ENCODE data around the gene KIAA1217. TPM values are rescaled to one million over a fixed set of nuclear protein-coding genes. Genes with fewer than 3 reads are reported as not detected.

KIAA1217 gene
- total RNA-seq, 1 experiment from 2014 or later = 7.8 TPM

- H3K4me3 ChIP-seq (replicated peaks in 1 of 2; ENCODE audit: low read depth in 1 of 2, low read length in 2 of 2) = no peak overlapping the region
- ATAC-seq = no peak
- ChIA-PET CTCF (no interaction called here), POLR2A (no interaction called here), RAD21 (ENCODE audit: low non-redundant PET in 1 of 2, low total read pairs in 2 of 2, uncharacterized antibody in 2 of 2, unreplicated experiment in 2 of 2) (no interaction called here)
- TF ChIP-seq POLR2A (IDR thresholded peaks at IDR 0.05; ENCODE audit: borderline replicate concordance, extremely low read depth, insufficient read depth, insufficient read length) (no peak), CBX3 (IDR thresholded peaks at IDR 0.05; ENCODE audit: low read depth) (no peak), FOSL1 (IDR thresholded peaks at IDR 0.05; ENCODE audit: low read depth) (no peak), CEBPB (IDR thresholded peaks at IDR 0.05; ENCODE audit: low read depth) (no peak), POLR2AphosphoS5 (IDR thresholded peaks at IDR 0.05; ENCODE audit: low read depth, low read length) (no peak), JUND (IDR thresholded peaks at IDR 0.05) (no peak), ZFX (IDR thresholded peaks at IDR 0.05) (no peak), RAD21 (IDR thresholded peaks at IDR 0.05; ENCODE audit: low read depth) (no peak), EZH2 (IDR thresholded peaks at IDR 0.05) (no peak), EZH2phosphoT487 (IDR thresholded peaks at IDR 0.05; ENCODE audit: borderline replicate concordance) (no peak), SRF (IDR thresholded peaks at IDR 0.05; ENCODE audit: low read depth) (no peak)
- no peak for DNase-seq (ENCODE audit: low read depth, low spot score)
- H2AFZ ChIP-seq (ENCODE audit: low read depth, low read length, poor library complexity, severe bottlenecking) = no peak overlapping the region
- no peak overlapping the region for H3K4me2 ChIP-seq (ENCODE audit: low read length)
- H4K20me1 ChIP-seq (ENCODE audit: insufficient read depth) = no peaks in the 10 kb centered on the region
- no peaks in the 10 kb centered on the region for H3K36me3 ChIP-seq (ENCODE audit: control insufficient read depth in 1 of 2, insufficient read depth in 2 of 2, low read length in 2 of 2)
- no peaks in the 10 kb centered on the region for H3K79me2 ChIP-seq (ENCODE audit: insufficient read depth, low read length)
- H3K27me3 ChIP-seq (ENCODE audit: insufficient read depth, low read length) = no peaks in the 10 kb centered on the region
- intact Hi-C loops (cut with micrococcal nuclease) = no loop called here
- H3K9me3 ChIP-seq (ENCODE audit: control insufficient read depth in 1 of 2, insufficient read depth in 1 of 2, low read depth in 1 of 2, low read length in 2 of 2) = no peaks in the 10 kb centered on the region
- BruUV-seq (replicated peaks) = no TSS peak
- no peaks in the 10 kb centered on the region for H3K4me1 ChIP-seq (ENCODE audit: control insufficient read depth in 1 of 2, insufficient read depth in 2 of 2, low read length in 2 of 2)
- no peaks in the 10 kb centered on the region for H3K9me2 ChIP-seq (ENCODE audit: insufficient read depth)
- no peak overlapping the region for H3K27ac ChIP-seq (ENCODE audit: low read depth, low read length)
- H3K9ac ChIP-seq (ENCODE audit: low read length) = no peak overlapping the region
These were observed 336.6 kb downstream of the KIAA1217 start for GRCh38 chr10:24545585-24545984.

GRCh38 chr10:24550680-24551079, 341.7 kb downstream of the KIAA1217 start:
- CTCF ChIA-PET = no interaction called here
- BruUV-seq (replicated peaks) = no TSS peak
- TF ChIP-seq POLR2AphosphoS5 (IDR thresholded peaks at IDR 0.05; ENCODE audit: low read depth, low read length) = no peak
- no peak for TF ChIP-seq REST (IDR thresholded peaks at IDR 0.05; ENCODE audit: low read depth)
- no peak for TF ChIP-seq ZBTB33 (IDR thresholded peaks at IDR 0.05; ENCODE audit: extremely low read depth, insufficient replicate concordance, low read length)
- TF ChIP-seq SRF (IDR thresholded peaks at IDR 0.05; ENCODE audit: low read depth) = no peak
- TF ChIP-seq ZNF274 (IDR thresholded peaks at IDR 0.05; ENCODE audit: low read depth, low read length) = no peak
- TF ChIP-seq ATF3 (IDR thresholded peaks at IDR 0.05) = no peak
- no peak for TF ChIP-seq ELF1 (IDR thresholded peaks at IDR 0.05; ENCODE audit: borderline replicate concordance, low read depth)
- no peak for TF ChIP-seq EGR1 (IDR thresholded peaks at IDR 0.05; ENCODE audit: low read depth)
- no peak for TF ChIP-seq FOSL1 (IDR thresholded peaks at IDR 0.05; ENCODE audit: low read depth)
- no peak for TF ChIP-seq CBX3 (IDR thresholded peaks at IDR 0.05; ENCODE audit: low read depth)

More at GRCh38 chr10:24550680-24551079, 341.7 kb downstream of the KIAA1217 start:
- no peaks in the 10 kb centered on the region for H3K9me2 ChIP-seq (ENCODE audit: insufficient read depth)
- H3K4me3 ChIP-seq (replicated peaks in 1 of 2; ENCODE audit: low read depth in 1 of 2, low read length in 2 of 2) = no peak overlapping the region
- RAD21 ChIA-PET (ENCODE audit: low non-redundant PET in 1 of 2, low total read pairs in 2 of 2, uncharacterized antibody in 2 of 2, unreplicated experiment in 2 of 2) = no interaction called here
- H2AFZ ChIP-seq (ENCODE audit: low read depth, low read length, poor library complexity, severe bottlenecking) = no peak overlapping the region
- no peaks in the 10 kb centered on the region for H4K20me1 ChIP-seq (ENCODE audit: insufficient read depth)
- ATAC-seq = no peak
- no peak overlapping the region for H3K4me2 ChIP-seq (ENCODE audit: low read length)
- no peaks in the 10 kb centered on the region for H3K9me3 ChIP-seq (ENCODE audit: control insufficient read depth in 1 of 2, insufficient read depth in 1 of 2, low read depth in 1 of 2, low read length in 2 of 2)
- no peaks in the 10 kb centered on the region for H3K27me3 ChIP-seq (ENCODE audit: insufficient read depth, low read length)
- H3K27ac ChIP-seq (ENCODE audit: low read depth, low read length) = no peak overlapping the region
- H3K79me2 ChIP-seq (ENCODE audit: insufficient read depth, low read length) = no peaks in the 10 kb centered on the region
- DNase-seq (ENCODE audit: low read depth, low spot score) = no peak
- POLR2A ChIA-PET = no interaction called here
- H3K9ac ChIP-seq (ENCODE audit: low read length) = no peak overlapping the region
- no peaks in the 10 kb centered on the region for H3K36me3 ChIP-seq (ENCODE audit: control insufficient read depth in 1 of 2, insufficient read depth in 2 of 2, low read length in 2 of 2)
- intact Hi-C loops (cut with micrococcal nuclease) = loop anchor here (10.0 kb wide), 1 partner anchor 1036 kb away; no protein-coding TSS in a partner anchor
- peaks cover 4 to 17% of the 10 kb centered on the region in 2 experiments; a peak in 3 of 4 replicates for H3K4me1 ChIP-seq (ENCODE audit: control insufficient read depth in 1 of 2, insufficient read depth in 2 of 2, low read length in 2 of 2)
